ENCODE data around the gene DUSP22. TPM values are rescaled to one million over a fixed set of nuclear protein-coding genes. Genes with fewer than 3 reads are reported as not detected.
"Not testable (repeated sequence)": the region's sequence is repeated elsewhere in the genome, so short reads cannot be mapped to it uniquely, and the experiment has no call there.

Gene DUSP22
- polyA plus RNA-seq, 1 donor from 2014 or later = 126 TPM

DNA sequence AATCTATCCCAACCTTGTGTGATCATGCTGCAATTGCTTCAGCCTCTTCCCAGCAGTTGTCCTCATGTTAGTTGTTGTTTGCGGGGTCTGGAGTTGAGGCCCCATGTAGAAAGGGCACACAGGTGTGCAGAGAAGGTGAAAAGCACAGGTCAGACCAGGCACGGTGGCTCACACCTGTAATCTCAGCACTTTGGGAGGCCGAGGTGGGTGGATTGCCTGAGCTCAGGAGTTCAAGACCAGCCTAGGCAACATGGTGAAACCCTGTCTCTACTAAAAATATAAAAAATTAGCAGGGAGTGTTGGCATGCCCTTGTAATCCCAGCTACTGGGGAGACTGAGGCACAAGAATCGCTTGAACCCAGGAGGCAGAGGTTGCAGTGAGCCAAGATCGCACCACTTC lies 6.4 kb upstream of the DUSP22 start:
- H3K4me1 Mint-ChIP-seq = peaks cover 39 to 53% (median 49%) of the 10 kb centered on the region in 3 donors

GRCh38 chr6:286681-287488 lies 5.4 kb upstream of the DUSP22 start:
- Mint-ChIP-seq H3K27ac (peak overlapping the region; percentile 47 to 96 (median 93)), H3K4me1 (peaks cover 43 to 60% (median 56%) of the 10 kb centered on the region in 3 donors), H3K4me3 (peak overlapping the region; percentile 59 to 89 (median 69)), H3K9me3 (no peaks in the 10 kb centered on the region), H3K27me3 (no peaks in the 10 kb centered on the region), H3K36me3 (peaks cover 3% of the 10 kb centered on the region)

More for the DNA sequence above, 6.4 kb upstream of the DUSP22 start:
- Mint-ChIP-seq H3K27ac (peak overlapping the region in 1 of 3 donors; percentile 32), H3K36me3 (peaks cover 13% of the 10 kb centered on the region)
- not testable (repeated sequence) for H3K9me3 Mint-ChIP-seq, H3K27me3 Mint-ChIP-seq, H3K4me3 Mint-ChIP-seq

DNA sequence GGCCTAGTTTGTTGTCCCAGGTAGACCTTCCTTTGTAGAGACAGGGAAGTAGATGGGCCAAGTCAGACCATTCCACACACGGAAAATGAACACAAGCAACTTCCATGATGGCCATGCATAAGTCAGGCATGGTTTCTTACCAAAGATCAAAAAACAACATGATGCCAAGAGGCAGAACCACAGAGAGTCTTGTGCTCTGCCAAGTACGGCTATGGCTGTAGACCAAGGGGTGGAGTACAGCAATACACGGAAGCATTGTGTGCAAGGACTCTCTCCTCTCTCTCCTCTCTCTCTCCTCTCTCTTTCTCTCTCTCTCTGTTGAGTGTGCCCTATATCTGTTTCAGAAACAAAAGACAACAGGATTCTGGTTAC lies 4.8 kb upstream of the DUSP22 start:
- Mint-ChIP-seq H3K27me3 (no peaks in the 10 kb centered on the region), H3K27ac (peak overlapping the region; percentile 71 to 96 (median 93)), H3K4me3 (peak overlapping the region; percentile 26 to 89 (median 69)), H3K4me1 (peaks cover 43 to 60% (median 56%) of the 10 kb centered on the region in 3 donors), H3K9me3 (no peaks in the 10 kb centered on the region), H3K36me3 (peaks cover 3% of the 10 kb centered on the region)

- H3K36me3 Mint-ChIP-seq = peaks cover 3% of the 10 kb centered on the region
- H3K4me1 Mint-ChIP-seq = peaks cover 47 to 67% (median 60%) of the 10 kb centered on the region in 3 donors
- H3K27me3 Mint-ChIP-seq = no peaks in the 10 kb centered on the region
- H3K9me3 Mint-ChIP-seq = no peaks in the 10 kb centered on the region
- H3K27ac Mint-ChIP-seq = peak overlapping the region in 2 of 3 donors; percentile 93 to 99
- peak overlapping the region in 1 of 4 donors; percentile 89 for H3K4me3 Mint-ChIP-seq
Measured at GRCh38 chr6:288866-289265, 3.4 kb upstream of the DUSP22 start.

DNA sequence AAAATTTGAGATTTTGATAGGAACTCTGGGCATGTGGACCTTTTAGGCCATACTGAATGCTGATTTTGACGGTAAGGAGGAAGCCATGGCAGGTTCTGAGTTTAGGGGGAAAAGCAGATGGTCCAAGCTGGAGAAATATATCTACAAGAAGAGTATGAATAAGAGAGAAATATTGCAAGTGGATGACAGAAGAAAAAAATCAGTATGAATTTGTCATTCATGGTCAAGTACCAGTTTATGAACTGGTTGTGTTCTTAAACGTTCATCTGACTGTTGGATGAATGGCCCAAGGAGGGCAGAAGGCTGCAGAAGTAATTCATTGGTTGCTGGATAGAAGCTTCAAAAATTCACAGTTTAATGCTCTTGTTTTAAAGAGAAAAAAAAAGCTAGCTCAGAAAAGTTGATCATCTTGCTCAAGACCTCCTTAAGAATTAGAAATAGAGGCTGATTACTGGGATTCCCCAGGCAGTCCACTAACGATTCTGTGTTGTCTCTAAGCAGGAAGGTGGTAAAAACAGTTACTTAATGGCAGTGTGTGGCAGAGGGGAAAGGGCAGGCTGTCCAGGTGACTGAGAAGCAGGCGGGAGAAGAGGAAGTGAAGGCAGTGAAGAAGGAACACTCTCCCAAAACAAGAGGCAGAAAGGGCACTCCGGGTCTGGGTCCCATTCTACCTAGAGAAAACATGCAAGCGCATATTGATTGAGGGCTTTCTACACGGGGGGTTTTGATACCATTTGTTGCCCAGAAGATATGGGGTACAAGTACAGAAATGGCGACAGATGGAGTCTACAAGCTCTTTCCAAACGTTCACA lies 2.0 kb upstream of the DUSP22 start:
- Mint-ChIP-seq H3K27me3 (no peaks in the 10 kb centered on the region), H3K9me3 (no peaks in the 10 kb centered on the region), H3K27ac (peak overlapping the region; percentile 93 to 99 (median 94)), H3K4me3 (peak overlapping the region; percentile 79 to 89 (median 88)), H3K4me1 (peaks cover 58 to 72% (median 69%) of the 10 kb centered on the region in 3 donors), H3K36me3 (peaks cover 2% of the 10 kb centered on the region)

GRCh38 chr6:291204-291696 lies 1.0 kb upstream of the DUSP22 start:
- Mint-ChIP-seq H3K27me3 (no peaks in the 10 kb centered on the region), H3K4me3 (peak overlapping the region; percentile 86 to 89 (median 89)), H3K9me3 (no peaks in the 10 kb centered on the region), H3K36me3 (peaks cover 2% of the 10 kb centered on the region), H3K4me1 (peaks cover 66 to 73% (median 67%) of the 10 kb centered on the region in 3 donors), H3K27ac (peak overlapping the region; percentile 93 to 99 (median 94))

GRCh38 chr6:292506-293192 lies 362 bp downstream of the DUSP22 start:
- Mint-ChIP-seq H3K36me3 (peaks cover 2% of the 10 kb centered on the region), H3K27me3 (no peaks in the 10 kb centered on the region), H3K4me3 (peak overlapping the region in 3 of 4 donors; percentile 96 to 99 (median 98)), H3K4me1 (peaks cover 53 to 74% (median 67%) of the 10 kb centered on the region in 3 donors), H3K9me3 (no peaks in the 10 kb centered on the region), H3K27ac (peak overlapping the region in 2 of 3 donors; percentile 98 to 99)

DNA sequence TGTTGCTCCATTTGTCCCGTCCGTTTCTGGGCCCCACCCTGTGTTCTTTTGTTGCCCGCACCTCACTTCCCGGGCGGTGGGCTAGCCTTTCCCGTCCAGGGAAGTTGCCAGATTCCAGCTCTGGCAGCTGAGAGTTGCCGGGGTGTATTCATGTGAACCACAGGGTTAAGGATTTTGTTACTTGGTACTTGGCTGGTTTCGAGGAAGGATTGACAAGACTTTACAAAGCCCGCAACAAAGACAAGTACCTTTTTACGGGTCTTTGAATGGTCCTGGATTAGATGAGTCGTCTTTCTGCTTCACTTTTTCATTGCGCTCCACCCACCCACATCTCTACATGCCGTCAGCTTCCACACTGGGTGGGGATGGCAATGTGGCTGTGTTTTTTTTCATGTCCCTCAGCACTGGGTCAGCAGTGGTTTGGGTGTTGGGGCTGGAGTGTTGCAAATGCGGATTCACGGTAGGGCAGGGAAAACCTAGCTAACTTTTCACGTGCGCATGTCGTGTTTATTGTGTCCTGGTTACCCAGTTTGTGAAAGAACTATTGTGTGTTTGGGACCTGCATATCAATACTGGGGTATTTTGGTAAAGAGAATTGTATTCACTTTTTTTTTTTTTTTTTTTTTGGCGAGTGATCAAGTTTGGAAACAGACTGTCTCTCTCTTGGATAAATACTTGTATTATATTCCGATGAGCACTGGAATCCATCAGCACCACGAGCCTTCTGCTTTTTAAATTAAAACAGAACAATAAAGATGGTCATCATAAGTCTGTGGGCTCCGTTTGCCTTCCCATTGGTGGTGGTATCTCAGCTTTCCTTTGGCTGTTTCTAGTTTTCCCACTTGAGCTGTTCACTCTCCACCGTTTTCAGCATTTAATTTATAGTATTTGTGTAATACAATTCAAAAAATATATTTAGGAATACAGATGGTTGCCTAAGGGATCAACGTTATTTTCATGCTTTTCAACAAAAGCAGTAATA lies 1.2 kb downstream of the DUSP22 start:
- Mint-ChIP-seq H3K27ac (peak overlapping the region in 2 of 3 donors; percentile 98 to 99), H3K4me1 (peaks cover 45 to 71% (median 67%) of the 10 kb centered on the region in 3 donors), H3K9me3 (no peaks in the 10 kb centered on the region), H3K27me3 (no peaks in the 10 kb centered on the region), H3K4me3 (peak overlapping the region in 3 of 4 donors; percentile 96 to 99 (median 98)), H3K36me3 (peaks cover 2% of the 10 kb centered on the region)

GRCh38 chr6:294656-295565 lies 2.6 kb downstream of the DUSP22 start:
- Mint-ChIP-seq H3K27ac (peak overlapping the region in 1 of 3 donors; percentile 98), H3K4me3 (peak overlapping the region in 1 of 4 donors; percentile 72)

GRCh38 chr6:296151-297122 lies 4.2 kb downstream of the DUSP22 start:
- Mint-ChIP-seq H3K36me3 (no peaks in the 10 kb centered on the region), H3K27ac (no peak overlapping the region), H3K9me3 (no peaks in the 10 kb centered on the region), H3K27me3 (no peaks in the 10 kb centered on the region), H3K4me3 (no peak overlapping the region), H3K4me1 (peaks cover 19 to 46% (median 41%) of the 10 kb centered on the region in 3 donors)

More at GRCh38 chr6:294656-295565, 2.6 kb downstream of the DUSP22 start:
- peaks cover 34 to 59% (median 55%) of the 10 kb centered on the region in 3 donors for H3K4me1 Mint-ChIP-seq
- no peaks in the 10 kb centered on the region for H3K9me3 Mint-ChIP-seq
- peaks cover 2% of the 10 kb centered on the region for H3K36me3 Mint-ChIP-seq
- H3K27me3 Mint-ChIP-seq = no peaks in the 10 kb centered on the region

DNA sequence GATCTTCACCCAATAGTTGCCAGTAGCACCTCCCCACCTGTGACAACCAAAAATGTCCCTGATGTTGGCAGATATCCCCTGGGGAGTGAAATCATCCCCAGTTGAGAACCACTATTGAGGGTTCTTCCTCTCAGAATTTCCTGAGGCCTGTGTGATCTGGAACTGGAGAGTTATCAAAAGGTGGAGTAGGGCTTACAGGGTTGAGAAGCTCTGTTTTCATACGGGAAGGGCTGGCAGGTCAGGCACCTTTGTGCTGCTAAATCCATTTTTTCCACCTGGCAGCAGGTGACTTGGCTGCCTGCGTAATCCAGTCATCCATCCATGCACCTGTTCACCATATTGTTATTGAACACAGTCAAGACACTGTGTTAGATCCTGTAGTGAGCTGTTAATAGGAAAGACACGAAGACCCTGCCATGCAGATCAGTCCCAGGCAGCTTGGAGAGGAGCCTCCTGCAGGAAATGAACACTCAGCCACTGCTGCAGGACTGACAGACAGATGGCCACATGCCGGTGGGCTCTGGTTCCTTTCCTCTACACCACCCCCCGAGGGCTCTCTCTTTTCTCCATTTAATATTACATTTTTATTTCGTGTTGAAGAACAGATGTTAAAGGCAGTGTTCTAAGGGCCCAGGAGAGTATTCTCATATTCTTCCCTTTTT lies 5.4 kb downstream of the DUSP22 start:
- H3K9me3 Mint-ChIP-seq = no peaks in the 10 kb centered on the region
- no peak overlapping the region for H3K4me3 Mint-ChIP-seq
- no peak overlapping the region for H3K27ac Mint-ChIP-seq
- H3K27me3 Mint-ChIP-seq = no peaks in the 10 kb centered on the region
- H3K4me1 Mint-ChIP-seq = peaks cover 18 to 43% (median 41%) of the 10 kb centered on the region in 3 donors
- H3K36me3 Mint-ChIP-seq = no peaks in the 10 kb centered on the region
